Inflammatory macrophage treated with lipopolysaccharide for 1 hour (primary cell): ENCODE data around the gene SLMAP.

Source experiments
- DNase-seq, 2 donors: peaks; one replicate each; pipeline ENCODE4 v3.0.0-alpha.2; 2020 to 2022

SLMAP gene, protein sequence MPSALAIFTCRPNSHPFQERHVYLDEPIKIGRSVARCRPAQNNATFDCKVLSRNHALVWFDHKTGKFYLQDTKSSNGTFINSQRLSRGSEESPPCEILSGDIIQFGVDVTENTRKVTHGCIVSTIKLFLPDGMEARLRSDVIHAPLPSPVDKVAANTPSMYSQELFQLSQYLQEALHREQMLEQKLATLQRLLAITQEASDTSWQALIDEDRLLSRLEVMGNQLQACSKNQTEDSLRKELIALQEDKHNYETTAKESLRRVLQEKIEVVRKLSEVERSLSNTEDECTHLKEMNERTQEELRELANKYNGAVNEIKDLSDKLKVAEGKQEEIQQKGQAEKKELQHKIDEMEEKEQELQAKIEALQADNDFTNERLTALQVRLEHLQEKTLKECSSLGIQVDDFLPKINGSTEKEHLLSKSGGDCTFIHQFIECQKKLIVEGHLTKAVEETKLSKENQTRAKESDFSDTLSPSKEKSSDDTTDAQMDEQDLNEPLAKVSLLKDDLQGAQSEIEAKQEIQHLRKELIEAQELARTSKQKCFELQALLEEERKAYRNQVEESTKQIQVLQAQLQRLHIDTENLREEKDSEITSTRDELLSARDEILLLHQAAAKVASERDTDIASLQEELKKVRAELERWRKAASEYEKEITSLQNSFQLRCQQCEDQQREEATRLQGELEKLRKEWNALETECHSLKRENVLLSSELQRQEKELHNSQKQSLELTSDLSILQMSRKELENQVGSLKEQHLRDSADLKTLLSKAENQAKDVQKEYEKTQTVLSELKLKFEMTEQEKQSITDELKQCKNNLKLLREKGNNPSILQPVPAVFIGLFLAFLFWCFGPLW

DNA sequence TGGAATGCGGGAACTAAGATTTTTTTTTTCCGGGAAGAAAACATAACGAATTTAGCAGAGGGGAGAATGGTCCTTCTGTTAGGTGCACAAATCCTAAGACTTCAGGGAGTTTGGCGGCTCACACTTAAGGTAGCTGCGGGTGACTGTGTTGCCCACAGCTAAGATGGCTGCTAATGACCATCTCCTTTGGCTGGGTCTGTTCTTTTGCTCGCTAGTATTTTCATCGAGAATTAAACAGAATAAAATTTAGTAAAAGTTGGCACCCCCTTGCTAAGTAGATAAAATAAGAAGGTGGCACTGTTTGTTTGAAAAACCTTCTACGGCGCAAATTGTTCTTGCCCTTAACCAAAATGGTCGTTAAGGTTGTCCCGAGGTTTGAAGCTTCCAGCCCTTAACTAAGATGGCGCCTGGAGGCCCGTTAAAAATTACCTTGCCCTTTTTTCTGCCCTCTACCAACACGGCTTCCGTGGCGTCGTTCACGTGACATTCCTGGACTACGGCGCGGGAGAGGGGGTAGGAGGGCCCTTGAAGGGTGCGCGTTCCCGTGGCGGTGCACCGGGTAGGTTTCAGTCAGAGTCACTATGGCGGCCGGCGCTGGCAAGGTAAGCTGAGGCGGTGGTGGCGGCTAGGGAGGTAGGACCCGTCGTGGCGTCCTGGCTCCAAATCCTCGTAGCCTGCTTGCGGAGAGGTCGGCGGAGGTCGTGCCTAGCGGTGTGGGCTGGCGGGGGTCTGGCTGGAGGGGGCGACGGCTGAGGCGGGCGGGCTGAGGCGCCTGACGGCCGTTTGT lies at the start of gene SLMAP:
TSS of gene SLMAP (plus strand) at position 569 of the 787 bp plus-strand sequence. CDS start 1,343 bp downstream, outside the sequence.
- DNase-seq, result peak; percentile 95 to 97

DNA sequence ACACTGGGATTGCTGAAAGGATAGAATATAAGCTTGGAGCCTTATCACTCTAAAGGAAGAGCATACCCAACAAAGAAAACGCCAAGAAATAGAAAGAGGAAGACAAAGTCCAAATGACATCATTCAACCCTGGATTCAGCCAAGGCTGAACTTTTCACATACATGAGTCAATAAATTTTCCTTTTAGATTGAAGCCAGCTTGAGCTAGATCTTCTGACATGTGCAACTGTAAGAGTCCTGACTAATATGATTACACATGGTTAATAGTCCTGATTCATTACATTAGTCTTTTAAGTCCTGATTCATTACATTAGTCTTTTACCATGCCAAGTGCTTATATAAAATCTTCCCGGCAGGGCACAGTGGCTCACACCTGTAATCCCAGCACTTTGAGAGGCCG lies 49.6 kb upstream of the SLMAP start:
- DNase-seq, result peak; percentile 84 to 96

DNA sequence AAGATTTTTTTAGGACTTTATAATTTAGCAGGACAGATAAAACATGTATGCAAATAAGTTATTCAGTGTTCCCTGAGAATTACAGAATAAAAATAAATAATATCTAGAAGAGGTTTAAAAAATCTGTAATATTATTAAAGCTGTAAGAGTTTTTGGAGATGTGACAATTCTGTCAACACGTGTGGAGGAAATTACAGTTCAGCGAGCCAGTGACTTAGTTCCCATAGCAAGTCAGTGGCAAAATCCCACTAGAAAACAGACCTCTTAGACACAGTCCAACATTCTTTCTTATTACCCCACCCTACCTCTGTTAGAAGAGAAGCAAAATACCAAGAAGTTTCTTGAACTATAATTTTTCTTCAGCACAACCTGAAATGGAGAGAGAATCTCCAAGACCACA lies 47.1 kb upstream of the SLMAP start:
- DNase-seq, result no peak

DNA sequence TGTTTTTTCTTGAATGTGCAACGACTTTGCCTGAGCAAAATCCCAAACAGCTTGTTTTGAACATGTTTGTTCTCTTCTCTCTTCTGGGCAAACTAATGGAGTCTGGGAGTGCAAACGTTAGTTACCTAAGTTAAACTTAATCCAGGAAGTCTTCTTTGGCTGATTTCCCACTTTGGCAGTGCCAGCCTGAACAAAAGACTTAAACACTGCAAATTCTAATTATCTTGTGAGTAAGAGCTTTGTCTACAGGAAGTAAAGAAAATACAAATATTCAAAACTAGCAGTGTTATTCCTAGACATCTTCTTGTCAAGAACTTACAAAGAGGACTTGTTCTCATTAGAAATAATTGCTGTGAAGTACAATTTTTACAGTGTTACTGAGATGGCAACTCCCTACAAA lies 46.5 kb upstream of the SLMAP start:
- no peak for DNase-seq

DNA sequence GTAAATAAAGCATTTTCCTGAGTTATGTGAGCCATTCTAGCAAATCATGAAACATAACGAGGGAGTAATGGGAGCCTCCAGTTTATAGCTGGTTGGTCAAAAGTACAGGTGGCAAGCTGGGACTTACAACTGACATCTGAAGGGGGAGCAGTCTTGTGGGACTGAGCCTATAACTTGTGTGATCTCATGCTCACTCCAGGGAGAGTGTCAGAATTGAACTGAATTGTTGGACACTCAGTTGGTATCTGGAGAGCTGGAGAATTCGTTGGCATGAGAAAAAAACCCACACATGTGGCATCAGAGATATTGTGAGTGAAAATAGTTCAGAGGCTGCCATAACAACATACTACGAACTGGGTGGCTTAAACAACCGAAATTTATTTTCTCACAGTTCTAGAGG lies 40.4 kb upstream of the SLMAP start:
- DNase-seq, result no peak

DNA sequence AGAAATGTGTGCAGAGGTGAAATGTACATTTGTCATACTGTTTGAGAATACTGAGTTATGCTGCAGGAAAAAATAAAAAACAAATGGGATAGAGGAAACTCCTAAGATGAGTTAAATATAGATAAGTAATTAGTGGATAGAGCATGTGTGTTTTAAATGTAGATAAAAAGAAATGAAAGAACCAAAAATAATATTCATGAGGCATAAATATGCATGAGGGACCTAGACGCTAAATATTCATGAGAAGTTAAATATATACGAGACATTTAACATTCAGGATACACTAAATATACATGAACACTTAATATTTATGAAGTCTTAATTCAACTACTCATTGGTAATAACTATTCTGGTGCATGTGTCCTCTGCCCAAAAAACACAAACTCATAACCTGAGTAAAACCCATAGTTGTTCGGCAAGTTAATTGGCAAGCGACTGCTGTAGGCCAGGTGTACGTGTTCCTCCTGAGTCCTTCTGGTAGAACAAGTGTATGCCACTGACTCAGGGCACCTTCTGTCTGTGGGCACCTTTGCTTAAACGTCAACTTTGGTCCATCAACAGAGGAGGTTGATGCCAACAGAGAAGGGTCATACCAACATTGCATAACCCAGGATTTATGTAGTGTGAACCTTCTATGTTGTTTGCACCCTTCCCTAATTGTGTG lies 38.8 kb upstream of the SLMAP start:
- DNase-seq, result no peak

DNA sequence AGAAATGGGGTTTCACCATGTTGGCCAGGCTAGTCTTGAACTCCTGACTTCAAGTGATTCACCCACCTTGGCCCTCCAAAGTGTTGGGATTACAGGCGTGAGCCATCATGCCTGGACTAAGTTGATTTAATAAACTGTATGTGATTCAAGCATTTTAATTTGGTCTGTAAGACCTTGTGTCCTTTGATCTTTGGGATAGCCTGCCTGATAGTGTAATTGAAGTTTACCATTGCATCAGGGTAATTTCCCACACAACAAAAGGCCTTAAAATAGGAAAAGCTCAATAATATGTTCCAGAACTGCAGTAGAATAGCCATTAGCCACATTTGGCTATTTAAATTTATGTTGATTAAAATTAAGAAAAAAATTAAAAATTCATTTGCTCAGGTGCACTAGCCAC lies 38.0 kb upstream of the SLMAP start:
- no peak for DNase-seq

DNA sequence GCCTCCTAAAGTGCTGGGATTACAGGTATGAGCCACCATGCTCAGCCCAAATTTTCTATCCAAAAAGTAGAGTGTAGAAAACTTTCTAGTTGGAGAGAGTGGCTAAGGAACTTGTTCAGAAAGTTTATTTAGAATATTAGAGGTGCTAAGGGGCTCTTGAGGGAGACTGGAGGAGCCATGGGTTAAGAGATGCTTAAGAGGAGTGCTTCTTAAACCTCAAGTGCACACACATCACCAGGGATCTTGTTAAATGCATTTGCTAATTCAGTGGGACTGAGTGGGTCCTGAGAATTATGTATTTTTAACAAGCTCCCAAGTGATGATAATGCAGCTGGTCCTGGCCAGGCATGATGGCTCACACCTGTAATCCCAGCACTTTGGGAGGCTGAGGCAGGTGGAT lies 29.7 kb upstream of the SLMAP start:
- no peak for DNase-seq

DNA sequence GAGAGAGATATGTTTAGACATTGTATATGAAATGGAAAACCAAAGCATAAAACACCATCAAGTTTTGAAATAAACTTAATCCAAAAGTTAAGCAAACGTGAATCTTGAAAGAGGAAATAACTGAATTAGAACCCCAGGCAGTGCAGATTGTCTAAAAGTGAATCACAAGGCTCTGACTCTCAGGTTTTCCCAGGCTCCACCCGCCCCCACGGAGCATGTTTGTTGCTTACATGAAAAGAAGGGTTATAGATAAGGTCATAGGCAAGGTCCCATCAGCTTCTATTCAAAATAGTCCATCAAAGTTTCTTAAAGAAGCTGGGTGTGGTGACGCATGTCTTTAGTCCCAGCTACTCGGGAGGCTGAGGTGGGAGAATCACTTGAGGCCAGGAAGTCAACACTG lies 29.0 kb upstream of the SLMAP start:
- DNase-seq, result peak; percentile 75 to 83

DNA sequence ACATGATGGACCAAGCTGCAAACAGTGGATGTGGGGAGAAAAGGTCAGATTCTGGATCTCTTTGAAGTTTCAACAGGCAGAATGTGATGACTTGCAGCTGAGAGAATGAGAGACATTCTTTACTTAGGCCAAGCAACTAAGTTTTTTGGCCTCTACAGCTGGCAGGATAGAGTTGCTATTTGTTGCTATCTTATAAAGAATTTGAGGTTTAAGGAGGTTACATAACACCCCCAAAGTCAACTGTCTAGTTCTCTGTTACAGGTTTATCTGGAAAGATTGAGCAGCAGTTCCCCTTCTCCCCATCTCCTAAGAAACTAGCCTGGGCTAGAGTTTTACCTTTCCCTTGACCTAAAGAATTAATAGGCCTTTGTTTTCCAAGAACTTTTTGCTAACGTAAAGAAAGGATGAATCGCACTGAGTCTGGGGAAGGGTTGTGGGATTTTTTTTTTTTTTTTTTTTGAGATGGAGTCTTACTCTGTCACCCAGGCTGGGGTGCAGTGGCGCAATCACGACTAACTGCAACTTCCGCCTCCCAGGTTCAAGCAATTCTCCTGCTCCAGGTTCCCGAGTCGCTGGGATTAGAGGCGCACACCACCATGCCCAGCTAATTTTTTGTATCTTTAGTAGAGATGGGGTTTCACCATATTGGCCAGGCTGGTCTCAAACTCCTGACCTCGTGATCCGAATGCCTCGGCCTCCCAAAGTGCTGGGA lies 26.6 kb upstream of the SLMAP start:
- DNase-seq, result peak in 1 of 2 donors; percentile 18

DNA sequence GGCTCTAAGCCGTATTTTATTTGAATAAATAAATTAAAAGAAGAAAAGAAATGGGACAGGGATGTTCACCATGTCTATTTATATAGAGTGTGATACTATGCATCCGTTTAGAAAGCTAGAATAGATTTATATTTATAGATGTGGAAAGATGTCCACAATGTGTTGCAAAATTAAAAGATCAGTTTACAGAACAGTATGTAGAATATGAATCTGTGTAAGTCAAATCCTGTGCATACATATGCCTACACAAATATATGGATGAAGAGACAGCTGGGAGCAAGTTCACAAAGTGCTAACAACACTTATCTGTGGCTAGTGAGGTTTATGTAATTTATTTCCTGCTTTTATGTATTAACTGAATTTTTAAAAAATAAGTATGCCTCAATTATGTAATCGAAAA lies 25.4 kb upstream of the SLMAP start:
- DNase-seq, result no peak

DNA sequence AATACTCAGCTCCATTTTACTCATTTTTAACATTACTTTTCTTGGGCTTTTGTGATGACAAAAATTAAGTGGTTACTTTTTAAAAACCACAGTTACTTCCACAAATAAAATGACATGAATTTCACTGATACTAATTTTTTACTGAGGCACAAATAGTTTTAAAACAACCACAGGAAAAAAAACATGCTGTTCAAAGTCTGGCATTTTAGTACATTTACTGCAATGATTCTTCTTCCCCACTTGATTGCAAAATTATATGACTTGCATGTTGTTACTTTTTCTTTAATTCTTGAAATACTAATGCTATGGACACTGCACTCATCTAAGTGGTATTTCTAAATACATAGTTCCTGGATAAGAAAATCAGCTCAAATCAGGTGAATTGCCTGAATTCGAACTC lies 24.8 kb upstream of the SLMAP start:
- no peak for DNase-seq

DNA sequence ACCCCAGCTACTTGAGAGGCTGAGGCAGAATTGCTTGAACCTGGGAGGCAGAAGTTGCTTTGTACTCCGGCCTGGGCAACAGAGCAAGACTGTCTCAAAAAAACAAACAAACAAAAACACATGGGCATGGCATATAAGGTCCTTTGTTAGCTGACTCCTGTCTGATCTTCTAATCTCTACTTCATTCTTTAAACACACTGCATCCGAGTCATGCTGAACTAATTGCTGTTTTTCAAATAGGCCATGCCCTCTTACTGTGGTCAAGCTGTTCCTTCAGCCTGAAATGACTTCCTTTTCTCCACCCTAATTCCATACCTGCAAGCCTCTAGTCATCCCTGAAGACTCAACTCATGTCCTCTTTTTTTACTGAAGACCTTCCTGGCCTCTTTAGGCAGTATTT lies 22.3 kb upstream of the SLMAP start:
- DNase-seq, result no peak

DNA sequence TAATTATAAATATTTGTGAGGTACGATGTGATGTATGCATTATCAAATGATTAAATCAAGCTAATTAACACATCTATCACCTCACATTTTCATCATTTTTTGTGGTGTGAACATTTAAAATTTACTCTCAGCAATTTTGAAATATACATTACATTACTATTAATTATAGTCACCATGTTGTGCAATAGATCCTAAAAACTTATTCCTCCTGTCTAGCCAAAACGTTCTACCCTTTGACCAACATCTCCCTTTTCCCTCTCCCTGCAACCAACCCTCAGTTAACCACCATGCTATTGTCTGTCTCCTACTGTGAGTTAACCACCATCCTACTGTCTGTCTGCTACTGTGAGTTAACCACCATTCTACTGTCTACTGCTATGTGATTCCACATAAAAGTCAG lies 20.7 kb upstream of the SLMAP start:
- DNase-seq, result no peak

DNA sequence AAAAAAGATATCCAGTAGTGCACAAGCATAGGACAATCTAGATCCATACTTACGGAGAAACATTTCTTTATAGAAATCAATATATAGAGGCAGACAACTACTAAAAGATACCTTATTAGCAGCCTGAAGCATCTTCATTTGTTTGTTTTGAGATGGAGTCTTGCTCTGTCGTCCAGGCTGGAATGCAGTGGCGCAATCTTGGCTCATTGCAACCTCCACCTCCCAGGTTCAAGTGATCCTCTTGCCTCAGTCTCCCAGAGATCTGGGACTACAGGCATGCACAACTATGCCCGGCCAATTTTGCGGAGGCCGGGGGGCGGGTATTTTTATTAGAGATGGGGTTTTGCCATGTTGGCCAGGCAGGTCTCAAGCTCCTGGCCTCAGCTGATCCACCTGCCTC lies 18.3 kb upstream of the SLMAP start:
- no peak for DNase-seq

DNA sequence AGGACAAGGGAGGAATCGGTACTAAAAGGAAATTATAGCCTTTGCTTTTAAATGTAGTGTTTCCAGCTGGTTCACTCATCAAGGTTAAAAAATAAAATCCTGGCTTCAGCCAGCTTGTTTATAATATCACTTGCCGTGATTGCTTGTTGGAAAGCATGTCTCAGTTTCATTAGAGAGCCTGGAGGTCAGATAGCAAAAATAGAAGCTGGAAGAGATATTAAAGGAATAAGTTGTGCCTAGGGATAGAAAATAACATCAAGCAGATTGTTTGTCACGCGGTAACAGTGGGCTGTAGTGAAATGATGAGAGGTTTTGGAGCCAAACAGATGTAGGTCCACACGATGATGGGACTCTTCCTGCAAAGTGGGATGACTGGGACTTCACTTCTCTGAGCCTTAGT lies 17.7 kb upstream of the SLMAP start:
- DNase-seq, result no peak

DNA sequence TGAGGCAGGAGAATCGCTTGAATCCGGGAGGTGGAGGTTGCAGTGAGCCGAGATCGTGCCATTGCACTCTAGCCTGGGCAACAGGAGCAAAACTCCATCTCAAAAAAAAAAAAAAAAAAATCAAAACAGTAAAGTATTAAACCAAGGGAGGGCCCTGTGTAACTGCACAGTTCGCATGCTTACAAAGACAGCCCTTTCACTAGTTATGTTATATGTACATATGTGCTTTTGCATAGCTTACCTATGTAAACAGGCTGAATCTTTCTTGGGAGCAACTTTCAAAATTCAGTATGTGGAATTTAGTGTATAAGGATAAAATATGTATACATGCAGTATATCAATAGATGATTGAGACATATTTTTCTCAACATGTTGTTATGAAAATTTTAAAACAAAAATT lies 16.1 kb upstream of the SLMAP start:
- DNase-seq, result no peak

DNA sequence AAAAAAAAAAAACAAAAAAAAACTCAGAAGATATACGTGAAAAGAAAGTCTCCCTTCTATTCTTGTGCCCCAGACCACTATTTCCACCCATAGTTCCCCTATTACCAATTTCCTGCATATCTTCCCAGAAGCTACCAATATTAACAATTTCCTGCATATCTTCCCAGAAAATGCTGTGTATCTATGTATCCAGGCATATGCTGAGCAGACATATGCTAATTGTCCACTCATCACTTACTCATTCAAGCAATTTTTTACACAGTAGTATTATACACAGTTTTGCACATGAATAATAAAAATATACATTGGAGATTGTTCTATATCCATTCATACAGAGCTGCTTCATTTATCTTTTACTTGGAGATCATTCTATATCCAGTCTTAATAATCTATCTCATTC lies 12.6 kb upstream of the SLMAP start:
- no peak for DNase-seq

DNA sequence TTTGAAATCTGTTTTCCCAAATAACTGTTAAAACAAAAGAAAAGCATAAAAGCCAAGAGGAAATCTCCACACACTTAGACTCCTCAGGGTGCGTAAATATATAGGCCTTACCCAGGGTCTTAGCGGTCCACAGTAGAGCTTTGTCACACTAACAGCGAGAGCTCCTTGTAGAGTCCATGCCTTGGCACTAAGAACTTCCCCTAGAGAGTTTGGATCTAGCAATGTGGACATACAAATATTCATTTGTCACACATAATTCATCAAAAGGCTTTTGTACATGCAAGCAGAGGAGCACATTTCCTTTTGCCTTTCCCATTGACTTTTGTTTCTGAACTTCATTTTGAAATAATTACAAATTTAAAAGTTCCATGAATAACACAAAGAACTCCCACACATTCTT lies 11.0 kb upstream of the SLMAP start:
- DNase-seq, result no peak

DNA sequence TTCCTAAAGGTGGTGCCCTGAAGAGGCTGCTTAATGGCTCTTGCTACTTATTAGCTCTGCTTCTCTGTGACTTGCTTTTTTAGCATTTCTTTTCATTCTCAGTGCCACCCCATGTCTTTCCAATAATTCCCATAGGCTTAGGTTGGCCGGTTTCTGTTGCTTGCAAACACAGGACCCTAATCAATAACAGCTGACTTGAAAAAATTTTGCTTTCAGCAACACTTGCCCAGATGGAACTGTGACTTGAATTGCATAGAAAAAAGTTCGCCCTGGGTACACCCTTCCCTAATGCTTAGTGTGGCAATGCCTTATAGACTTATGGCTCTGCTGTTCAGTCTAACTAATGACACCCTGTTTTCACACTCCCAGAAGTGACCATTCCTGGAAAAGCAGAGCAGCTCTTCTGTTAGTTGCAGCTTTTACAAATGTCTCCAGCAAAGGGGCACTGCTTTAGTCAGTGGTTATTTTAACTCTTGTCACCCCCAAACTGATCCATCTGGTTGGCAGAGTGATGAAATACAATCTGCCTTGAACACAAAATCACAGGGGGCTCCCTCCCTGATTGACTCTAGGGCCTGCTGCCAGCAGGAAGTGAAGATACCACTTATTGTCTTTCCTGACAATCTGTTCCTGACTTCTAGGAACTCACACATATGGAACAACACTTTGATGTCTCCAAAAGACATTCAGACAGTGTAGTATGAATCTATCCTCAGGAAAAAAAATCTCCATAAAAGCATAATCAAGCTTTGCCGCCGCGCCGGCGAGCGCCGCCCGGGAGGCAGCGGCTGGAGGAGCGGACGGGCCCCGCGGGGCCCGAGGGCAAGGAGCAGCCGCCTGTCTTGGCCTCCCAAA lies 9.7 kb upstream of the SLMAP start:
- no peak for DNase-seq

DNA sequence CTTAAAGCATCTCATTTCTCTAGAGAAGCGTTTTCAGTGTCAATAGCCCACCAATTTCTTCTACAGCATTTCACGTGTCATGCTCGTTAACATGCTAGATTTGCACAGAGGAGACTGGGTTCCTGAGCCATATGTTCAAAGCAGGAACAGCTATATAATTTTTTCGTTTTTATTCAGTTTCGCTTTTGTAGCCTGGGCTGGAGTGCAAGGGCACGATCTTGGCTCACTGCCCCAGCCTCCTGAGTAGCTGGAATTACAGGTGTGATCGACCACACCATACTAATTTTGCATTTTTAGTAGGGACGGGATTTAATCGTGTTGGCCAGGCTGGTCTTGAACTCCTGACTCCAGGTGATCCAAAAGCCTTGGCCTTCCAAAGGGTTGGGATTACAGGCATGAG lies 6.6 kb upstream of the SLMAP start:
- DNase-seq, result no peak
